Measurements from ENCODE around the gene FOXF1. TPM values are rescaled to one million over a fixed set of nuclear protein-coding genes. Genes with fewer than 3 reads are reported as not detected.

Gene FOXF1
- total RNA-seq, 1 experiment from 2014 or later, result not detected

DNA sequence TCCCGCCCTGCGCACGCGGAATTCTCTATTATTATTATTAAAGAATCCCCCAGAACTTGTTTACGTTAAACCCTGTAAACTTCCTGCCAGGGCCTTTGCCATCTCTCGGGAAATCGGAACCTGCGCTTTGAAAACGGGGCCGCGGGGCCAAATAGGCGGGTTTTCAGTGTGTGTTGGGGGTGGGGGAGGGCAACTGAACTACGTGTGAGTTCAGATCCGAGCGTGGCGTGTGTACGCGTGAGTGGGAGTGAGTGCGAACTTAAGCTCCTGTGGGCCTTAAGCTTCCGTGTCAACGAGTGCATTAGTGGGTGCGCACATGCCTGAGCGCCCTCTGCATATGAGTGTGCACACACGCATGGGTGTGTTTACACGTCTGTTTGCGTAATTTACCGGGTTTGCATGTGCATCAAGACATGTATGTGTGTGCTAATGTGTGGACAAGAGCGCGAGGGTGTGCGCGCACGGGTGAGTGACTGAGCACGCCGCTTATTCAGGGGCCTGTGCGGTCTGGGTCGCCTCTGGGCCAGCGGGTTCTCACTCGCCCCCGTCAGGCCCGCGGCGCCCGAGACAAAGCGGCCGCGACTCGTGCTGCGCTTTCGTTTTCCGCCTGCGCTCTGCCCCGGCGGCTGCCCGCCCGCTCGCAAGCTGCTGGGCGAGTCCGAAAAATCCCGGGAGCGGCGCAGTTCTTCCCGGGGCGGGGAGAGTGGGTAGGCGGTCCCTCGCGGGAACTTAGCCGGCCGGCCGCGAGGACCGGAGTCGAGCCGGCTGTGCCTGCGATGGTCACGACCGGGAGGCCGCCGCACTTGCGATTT, 1.2 kb upstream of the FOXF1 start (continued):
- no peak for TF ChIP-seq AFF4 (CRISPR knock-in tag; IDR thresholded peaks at IDR 0.05; ENCODE audit: borderline replicate concordance)
- no peak for TF ChIP-seq ZNF423 (CRISPR knock-in tag; IDR thresholded peaks at IDR 0.05)
- no peak for TF ChIP-seq ZNF532 (CRISPR knock-in tag; IDR thresholded peaks at IDR 0.05; ENCODE audit: borderline replicate concordance)
- TF ChIP-seq RORB (CRISPR knock-in tag; IDR thresholded peaks at IDR 0.05), result no peak
- TF ChIP-seq CDX4 (CRISPR knock-in tag; IDR thresholded peaks at IDR 0.05; ENCODE audit: borderline replicate concordance), result no peak
- TF ChIP-seq, protein P1, sequence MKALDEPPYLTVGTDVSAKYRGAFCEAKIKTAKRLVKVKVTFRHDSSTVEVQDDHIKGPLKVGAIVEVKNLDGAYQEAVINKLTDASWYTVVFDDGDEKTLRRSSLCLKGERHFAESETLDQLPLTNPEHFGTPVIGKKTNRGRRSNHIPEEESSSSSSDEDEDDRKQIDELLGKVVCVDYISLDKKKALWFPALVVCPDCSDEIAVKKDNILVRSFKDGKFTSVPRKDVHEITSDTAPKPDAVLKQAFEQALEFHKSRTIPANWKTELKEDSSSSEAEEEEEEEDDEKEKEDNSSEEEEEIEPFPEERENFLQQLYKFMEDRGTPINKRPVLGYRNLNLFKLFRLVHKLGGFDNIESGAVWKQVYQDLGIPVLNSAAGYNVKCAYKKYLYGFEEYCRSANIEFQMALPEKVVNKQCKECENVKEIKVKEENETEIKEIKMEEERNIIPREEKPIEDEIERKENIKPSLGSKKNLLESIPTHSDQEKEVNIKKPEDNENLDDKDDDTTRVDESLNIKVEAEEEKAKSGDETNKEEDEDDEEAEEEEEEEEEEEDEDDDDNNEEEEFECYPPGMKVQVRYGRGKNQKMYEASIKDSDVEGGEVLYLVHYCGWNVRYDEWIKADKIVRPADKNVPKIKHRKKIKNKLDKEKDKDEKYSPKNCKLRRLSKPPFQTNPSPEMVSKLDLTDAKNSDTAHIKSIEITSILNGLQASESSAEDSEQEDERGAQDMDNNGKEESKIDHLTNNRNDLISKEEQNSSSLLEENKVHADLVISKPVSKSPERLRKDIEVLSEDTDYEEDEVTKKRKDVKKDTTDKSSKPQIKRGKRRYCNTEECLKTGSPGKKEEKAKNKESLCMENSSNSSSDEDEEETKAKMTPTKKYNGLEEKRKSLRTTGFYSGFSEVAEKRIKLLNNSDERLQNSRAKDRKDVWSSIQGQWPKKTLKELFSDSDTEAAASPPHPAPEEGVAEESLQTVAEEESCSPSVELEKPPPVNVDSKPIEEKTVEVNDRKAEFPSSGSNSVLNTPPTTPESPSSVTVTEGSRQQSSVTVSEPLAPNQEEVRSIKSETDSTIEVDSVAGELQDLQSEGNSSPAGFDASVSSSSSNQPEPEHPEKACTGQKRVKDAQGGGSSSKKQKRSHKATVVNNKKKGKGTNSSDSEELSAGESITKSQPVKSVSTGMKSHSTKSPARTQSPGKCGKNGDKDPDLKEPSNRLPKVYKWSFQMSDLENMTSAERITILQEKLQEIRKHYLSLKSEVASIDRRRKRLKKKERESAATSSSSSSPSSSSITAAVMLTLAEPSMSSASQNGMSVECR (CRISPR knock-in tag; IDR thresholded peaks at IDR 0.05; ENCODE audit: borderline replicate concordance), result no peak
- no peak for TF ChIP-seq E2F4 (CRISPR knock-in tag; IDR thresholded peaks at IDR 0.05; ENCODE audit: borderline replicate concordance, low read depth)
- no peak for TF ChIP-seq NFE2L1 (CRISPR knock-in tag; IDR thresholded peaks at IDR 0.05)
- TF ChIP-seq GRHL2 (CRISPR knock-in tag; IDR thresholded peaks at IDR 0.05; ENCODE audit: insufficient replicate concordance, severe bottlenecking), result no peak
- no peak for TF ChIP-seq ZNF416 (CRISPR knock-in tag; IDR thresholded peaks at IDR 0.05)
- no peak for TF ChIP-seq ZNF121 (CRISPR knock-in tag; IDR thresholded peaks at IDR 0.05)
- TF ChIP-seq ELF4 (CRISPR knock-in tag; IDR thresholded peaks at IDR 0.05; ENCODE audit: low read depth), result no peak

Data from WTC11 (cell line).